ENCODE measurements around the gene INAFM2. TPM values are rescaled to one million over a fixed set of nuclear protein-coding genes. Genes with fewer than 3 reads are reported as not detected.
A peak's percentile ranks its signal among the peaks of the same experiment; 100 is the strongest.

The INAFM2 gene
- polyA plus RNA-seq, 1 experiment = 7.3 TPM

GRCh38 chr15:40281057-40281800 is 42.3 kb upstream of the INAFM2 start:
- no peak for DNase-seq (ENCODE audit: low read depth)
- TF ChIP-seq CTCF (IDR thresholded peaks at IDR 0.05; ENCODE audit: insufficient read depth, low read depth, low read length) = no peak
- H3K36me3 ChIP-seq (ENCODE audit: control insufficient read depth, insufficient read depth, low read length) = no peaks in the 10 kb centered on the region
- H3K27me3 ChIP-seq (ENCODE audit: control insufficient read depth, insufficient read depth, low read length) = peaks cover 25% of the 10 kb centered on the region
- CTCF ChIA-PET = interaction anchor here (0.6 to 14.9 kb wide), 11 partner anchors 9 to 142 kb away, joined by 4 to 494 read pairs (median 35); partner anchors contain the start of genes CCDC9B, INAFM2, PAK6 and PLCB2
- POLR2A ChIA-PET = no interaction called here
- no peak overlapping the region for H3K4me3 ChIP-seq (ENCODE audit: low read depth, low read length)

GRCh38 chr15:40281801-40282146 is 41.7 kb upstream of the INAFM2 start:
- CTCF ChIA-PET = interaction anchor here (1.1 to 1.4 kb wide), 2 partner anchors 43 to 76 kb away, joined by 4 read pairs; partner anchors contain the start of genes DISP2 and PAK6
- no peaks in the 10 kb centered on the region for H3K36me3 ChIP-seq (ENCODE audit: control insufficient read depth, insufficient read depth, low read length)
- POLR2A ChIA-PET = no interaction called here
- TF ChIP-seq CTCF (IDR thresholded peaks at IDR 0.05; ENCODE audit: insufficient read depth, low read depth, low read length) = no peak
- peaks cover 25% of the 10 kb centered on the region for H3K27me3 ChIP-seq (ENCODE audit: control insufficient read depth, insufficient read depth, low read length)
- H3K4me3 ChIP-seq (ENCODE audit: low read depth, low read length) = peak overlapping the region; percentile 35; the same call in 1 of the 2 replicates
- DNase-seq (ENCODE audit: low read depth) = no peak

- no peak for DNase-seq (ENCODE audit: low read depth)
- peaks cover 25% of the 10 kb centered on the region for H3K27me3 ChIP-seq (ENCODE audit: control insufficient read depth, insufficient read depth, low read length)
- peak; percentile 30 for TF ChIP-seq CTCF (IDR thresholded peaks at IDR 0.05; ENCODE audit: insufficient read depth, low read depth, low read length)
- H3K4me3 ChIP-seq (ENCODE audit: low read depth, low read length) = peak overlapping the region; percentile 35
- H3K36me3 ChIP-seq (ENCODE audit: control insufficient read depth, insufficient read depth, low read length) = no peaks in the 10 kb centered on the region
- POLR2A ChIA-PET = no interaction called here
- CTCF ChIA-PET = interaction anchor here (1.0 to 1.7 kb wide), 5 partner anchors 7 to 76 kb away, joined by 3 to 8 read pairs (median 4); partner anchors contain the start of genes DISP2 and PAK6
These were observed 41.2 kb upstream of the INAFM2 start for GRCh38 chr15:40282147-40282868.

- no peaks in the 10 kb centered on the region for H3K36me3 ChIP-seq (ENCODE audit: control insufficient read depth, insufficient read depth, low read length)
- no peak for DNase-seq (ENCODE audit: low read depth)
- ChIA-PET POLR2A (no interaction called here), CTCF (interaction anchor here (0.5 to 1.9 kb wide), 7 partner anchors 8 to 235 kb away, joined by 3 to 8 read pairs (median 4); partner anchors contain the start of gene DISP2)
- TF ChIP-seq CTCF (IDR thresholded peaks at IDR 0.05; ENCODE audit: insufficient read depth, low read depth, low read length) = no peak
- H3K27me3 ChIP-seq (ENCODE audit: control insufficient read depth, insufficient read depth, low read length) = peaks cover 25% of the 10 kb centered on the region
- H3K4me3 ChIP-seq (ENCODE audit: low read depth, low read length) = peak within 1 kb of the TSS; percentile 35
These were observed 40.5 kb upstream of the INAFM2 start, which contains the start of gene ANKRD63 for GRCh38 chr15:40282869-40283614. Gene ANKRD63 (minus strand): TSS chr15:40283064. CDS start chr15:40282586, 478 bp downstream.
